GM18907 (cell line): ENCODE results near the gene LRRN1.
A peak's percentile ranks its signal among the peaks of the same experiment; 100 is the strongest.

Source experiments
- ATAC-seq: cut with Tn5 transposase; IDR thresholded peaks from one replicate; pipeline ENCODE4 v1.9.1; 2021; ENCODE audit warnings: mild to moderate bottlenecking, moderate library complexity; ENCODE audit not compliant: unreplicated experiment

LRRN1 gene

DNA sequence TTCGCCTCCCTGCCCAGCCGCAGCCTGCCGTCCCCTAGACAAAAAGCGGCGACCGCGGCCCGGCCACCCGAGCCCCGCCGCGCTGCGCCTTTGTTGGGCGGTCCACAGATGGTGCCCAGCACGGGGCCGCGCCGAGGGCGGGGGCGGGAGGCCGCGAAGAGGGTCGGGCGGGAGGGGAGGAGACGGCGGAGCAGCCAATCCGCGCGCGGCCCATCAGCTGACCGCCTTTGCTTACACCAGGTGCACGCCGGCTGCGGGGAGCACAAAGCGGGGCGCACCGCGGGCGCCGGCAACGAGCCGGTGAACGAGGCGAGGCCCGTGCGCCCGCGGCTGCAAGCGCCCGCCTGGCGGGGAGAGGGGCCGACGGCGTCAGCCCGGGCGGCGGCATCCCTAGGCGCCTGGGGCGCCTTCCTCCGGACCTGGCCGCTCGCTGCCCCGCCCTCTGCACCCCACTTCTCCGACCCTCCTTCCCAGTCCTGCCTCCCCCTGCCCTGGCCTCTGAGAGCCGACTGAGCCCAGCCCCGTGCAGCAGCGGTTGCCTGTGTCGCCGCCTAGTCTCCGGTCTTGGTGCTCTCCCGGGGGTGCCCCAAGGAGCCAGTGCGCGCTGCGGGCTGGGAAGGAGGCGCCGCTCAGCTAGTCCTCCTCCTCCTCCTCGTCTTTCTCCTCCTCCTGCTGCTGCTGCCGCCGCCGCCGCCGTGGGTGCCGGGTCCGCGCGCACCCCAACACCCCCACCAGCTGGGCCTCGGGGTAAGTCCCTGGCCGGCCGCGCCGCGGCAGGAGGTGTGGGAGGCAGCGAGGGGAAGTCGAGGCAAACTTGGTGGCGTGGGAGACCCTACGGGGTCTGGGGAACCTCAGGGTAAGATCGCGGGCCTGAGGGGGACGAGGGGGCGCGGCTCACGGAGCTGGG lies at the start of gene LRRN1:
Gene LRRN1, plus strand, starts transcription at position 259 of the 907 bp plus-strand sequence. CDS start 45,211 bp downstream, outside the sequence.
- peak; percentile 43 for ATAC-seq

GRCh38 chr3:3753416-3753815 lies 45.8 kb upstream of the LRRN1 start:
- no peak for ATAC-seq

GRCh38 chr3:3765661-3766060 lies 33.6 kb upstream of the LRRN1 start:
- ATAC-seq: no peak

GRCh38 chr3:3766140-3766539 lies 33.1 kb upstream of the LRRN1 start:
- no peak for ATAC-seq

- no peak for ATAC-seq
Observed at GRCh38 chr3:3771094-3771493, 28.1 kb upstream of the LRRN1 start.

GRCh38 chr3:3771567-3771966 lies 27.7 kb upstream of the LRRN1 start:
- no peak for ATAC-seq

GRCh38 chr3:3772338-3772737 lies 26.9 kb upstream of the LRRN1 start:
- ATAC-seq: no peak

DNA sequence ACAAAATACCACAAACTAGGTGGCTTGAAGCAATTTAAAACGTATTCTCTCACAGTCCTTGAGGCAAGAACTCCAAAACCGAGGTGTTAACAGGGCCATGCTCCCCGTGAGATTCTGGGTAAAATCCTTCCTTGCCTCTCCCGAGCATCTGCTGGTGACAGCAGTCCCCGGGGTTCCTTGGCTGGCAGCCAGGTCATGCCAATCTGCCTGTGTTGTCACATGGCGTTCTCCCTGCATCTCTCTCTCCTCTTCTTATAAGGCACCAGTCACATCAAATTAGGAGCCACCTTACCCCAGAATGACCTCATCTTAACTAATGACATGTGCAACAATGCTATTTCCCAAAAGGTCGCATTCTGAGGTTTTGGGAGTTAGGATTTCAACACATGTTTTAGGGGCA lies 26.3 kb upstream of the LRRN1 start:
- ATAC-seq: no peak

- no peak for ATAC-seq
Observed at GRCh38 chr3:3776607-3777006, 22.6 kb upstream of the LRRN1 start.

- ATAC-seq: no peak
Observed at GRCh38 chr3:3778216-3778615, 21.0 kb upstream of the LRRN1 start.

GRCh38 chr3:3778641-3779270 lies 20.5 kb upstream of the LRRN1 start:
- ATAC-seq: no peak

DNA sequence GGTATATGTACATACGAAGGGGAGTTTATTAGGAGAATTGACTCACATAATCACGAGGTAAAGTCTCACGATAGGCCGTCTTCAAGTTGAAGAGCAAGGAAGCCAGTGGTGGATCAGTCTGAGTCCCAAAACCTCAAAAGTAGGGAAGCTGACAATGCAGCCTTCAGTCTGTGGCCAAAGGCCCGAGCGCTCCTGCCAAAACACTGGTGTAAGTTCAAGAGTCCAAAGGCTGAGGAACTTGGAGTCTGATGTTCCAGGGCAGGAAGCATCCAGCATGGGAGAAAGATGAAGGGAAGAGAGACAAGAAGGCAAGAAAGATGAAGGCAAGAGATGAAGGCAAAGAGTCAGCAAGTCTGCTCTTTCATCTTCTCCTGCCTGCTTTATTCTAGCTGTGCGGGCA lies 16.8 kb upstream of the LRRN1 start:
- ATAC-seq: no peak

DNA sequence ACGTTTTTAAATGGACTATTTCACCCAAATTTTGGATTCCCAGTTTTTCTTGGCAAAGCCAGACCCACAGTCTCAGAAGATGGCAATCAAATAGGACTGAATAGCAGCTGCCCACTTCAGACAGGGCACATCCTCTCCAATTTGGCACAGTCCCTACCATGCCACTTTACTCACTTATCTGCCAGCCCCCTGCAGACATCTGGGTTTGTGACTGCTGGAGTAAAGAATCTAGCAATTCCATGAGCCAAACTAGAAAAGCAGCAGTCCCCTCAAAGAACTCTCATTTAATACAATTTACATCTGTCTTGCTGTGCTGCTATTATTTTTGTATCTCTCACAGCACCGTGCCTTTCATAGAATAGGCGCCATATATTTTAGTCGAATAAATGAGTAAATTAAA lies 16.0 kb upstream of the LRRN1 start:
- ATAC-seq: no peak

DNA sequence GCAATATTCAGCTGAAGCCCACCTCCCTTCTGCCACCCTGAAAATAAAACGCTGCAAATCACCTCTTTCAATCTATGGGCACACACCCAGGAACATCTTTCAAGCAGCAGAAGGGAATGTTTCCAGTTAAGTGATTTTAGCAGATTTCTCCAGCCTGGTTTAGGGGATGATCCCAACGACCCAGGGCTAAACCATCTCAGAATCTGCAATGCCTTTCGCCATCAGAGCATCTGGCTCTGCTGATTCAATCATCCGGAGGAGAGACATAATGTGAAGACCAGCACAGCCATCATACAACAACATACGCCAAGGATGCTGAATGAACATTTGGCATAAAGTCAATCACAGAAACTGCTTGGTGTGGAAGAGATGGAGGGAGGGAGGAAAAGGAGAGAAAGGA lies 15.5 kb upstream of the LRRN1 start:
- ATAC-seq: no peak

GRCh38 chr3:3792391-3792790 lies 6.8 kb upstream of the LRRN1 start:
- no peak for ATAC-seq

DNA sequence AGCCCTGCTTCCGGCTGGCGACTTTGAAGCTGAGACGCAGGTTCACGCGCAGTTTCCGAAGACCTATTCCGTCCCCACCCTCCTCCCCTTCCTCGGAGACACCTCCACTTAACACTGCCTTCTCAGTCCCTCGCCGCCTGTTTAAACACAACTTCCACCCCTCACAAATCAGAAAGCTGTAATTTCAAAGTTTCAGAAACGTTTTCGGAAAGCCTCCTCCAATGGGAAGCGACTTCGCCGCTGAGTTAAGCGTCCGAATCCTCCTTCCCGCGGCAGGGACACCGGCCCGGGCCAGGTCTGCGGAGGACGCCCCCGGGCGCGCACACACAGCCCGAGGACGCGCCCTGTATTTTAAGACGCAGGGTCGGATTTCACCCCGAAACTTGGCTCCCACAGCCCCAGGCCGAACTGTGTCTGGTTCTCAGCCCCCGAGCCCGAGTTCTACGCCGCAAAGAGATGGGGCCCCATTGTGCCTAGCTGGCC lies 559 bp upstream of the LRRN1 start:
- peak; percentile 40 for ATAC-seq

GRCh38 chr3:3800080-3800455 lies 837 bp downstream of the LRRN1 start:
- ATAC-seq: no peak

DNA sequence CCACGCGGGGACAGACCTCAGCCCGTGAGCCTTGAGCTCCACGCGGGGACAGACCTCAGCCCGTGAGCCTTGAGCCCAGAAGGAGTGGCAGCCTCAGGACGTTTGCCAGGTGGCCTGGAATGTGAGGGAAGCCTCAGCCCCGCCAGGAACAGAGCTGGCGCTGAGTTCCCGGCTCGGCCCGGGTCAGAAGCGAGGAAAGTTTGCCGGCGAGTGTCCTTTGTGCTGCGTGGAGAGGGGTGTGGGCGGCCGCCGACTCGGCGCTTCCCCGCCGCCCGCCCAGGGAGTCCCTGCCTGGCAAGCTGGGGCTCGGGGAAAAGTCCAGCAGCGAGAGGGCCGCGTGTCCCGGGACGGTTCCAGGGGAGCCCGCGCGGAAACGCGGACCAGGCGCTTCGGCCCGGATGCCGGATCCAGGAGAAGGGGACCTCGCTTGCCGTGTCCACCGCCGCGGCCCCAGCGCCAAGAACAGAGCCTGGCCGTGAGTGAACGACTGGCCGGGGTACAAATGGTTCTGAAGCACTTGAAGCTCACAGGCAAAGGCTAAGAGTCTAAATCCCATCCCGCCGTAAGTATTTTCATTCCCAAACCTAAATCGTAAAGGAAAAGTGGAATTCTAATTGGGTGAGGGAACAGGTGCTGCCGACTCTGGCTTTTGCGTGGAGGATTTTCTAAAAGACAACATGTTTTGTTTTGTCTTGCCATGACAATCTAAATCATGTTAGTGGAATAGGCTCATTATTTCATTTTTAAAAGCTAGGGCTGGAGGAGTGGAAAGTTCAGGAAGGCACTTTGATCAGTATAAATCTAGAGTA lies 1.7 kb downstream of the LRRN1 start:
- ATAC-seq: no peak

GRCh38 chr3:3801494-3801841 lies 2.2 kb downstream of the LRRN1 start:
- ATAC-seq: no peak

DNA sequence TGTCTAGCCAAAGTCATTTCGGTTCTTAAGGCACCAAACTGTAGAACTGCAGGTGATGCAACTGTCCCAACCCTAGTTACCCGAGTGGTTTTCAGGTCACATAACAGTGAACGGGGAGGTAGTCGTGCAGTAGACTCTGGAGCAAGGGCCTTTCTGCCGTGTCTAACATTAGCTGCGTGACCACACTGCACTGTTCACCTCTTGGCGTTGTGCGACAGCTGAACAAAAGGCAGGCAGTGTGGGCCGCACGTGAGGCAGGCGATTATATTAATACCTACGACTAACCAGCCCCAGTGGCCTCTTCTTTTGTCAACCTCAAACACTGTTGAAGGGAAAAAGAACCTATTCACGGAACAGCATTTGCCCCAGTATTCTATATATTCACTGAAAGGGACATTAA lies 2.8 kb downstream of the LRRN1 start:
- no peak for ATAC-seq

DNA sequence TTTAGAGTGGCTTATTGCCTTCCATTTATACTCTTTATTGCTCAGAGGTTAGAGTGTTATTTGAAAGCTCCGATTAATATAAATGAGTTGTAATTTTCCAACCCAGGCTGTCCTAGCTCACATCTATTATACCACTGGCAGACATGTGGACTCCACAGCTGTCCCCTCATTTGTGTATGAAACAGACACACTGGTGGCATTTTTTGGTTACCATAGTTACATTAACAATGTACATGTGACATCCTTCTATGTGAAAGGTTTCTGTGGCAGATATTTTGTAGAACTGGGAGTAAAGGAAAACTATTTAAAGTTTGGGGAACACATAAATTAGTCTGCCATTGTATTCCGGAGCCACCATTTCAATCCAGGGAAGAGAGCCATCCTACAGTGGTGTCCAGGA lies 5.3 kb downstream of the LRRN1 start:
- no peak for ATAC-seq

DNA sequence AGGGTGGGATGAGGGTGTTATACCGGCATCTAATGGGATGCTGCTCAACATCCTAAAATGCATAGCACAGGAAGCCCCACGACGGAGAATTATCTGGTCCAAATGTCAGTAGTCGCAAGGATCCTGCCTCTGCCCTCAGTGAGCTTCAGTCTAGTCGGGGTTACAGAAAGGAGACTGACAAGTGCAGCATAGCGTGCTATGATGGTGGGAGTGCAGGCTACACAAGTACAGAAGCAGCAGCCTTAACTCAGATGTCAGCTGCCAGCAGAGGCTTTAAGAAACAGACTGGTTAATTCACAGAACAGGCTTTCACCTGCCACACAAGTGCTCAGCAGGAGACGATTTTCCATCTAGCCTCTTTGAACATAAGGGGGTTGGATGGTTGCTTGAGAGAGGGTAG lies 6.9 kb downstream of the LRRN1 start:
- ATAC-seq: no peak
